Measurements from ENCODE around the gene IL34. TPM values are rescaled to one million over a fixed set of nuclear protein-coding genes. Genes with fewer than 3 reads are reported as not detected.

IL34 gene
- total and polyA plus RNA-seq, 2 of the 8 experiments (the other 6 are each of a cell fraction or from before 2014, with no cell fraction given): 4.6 to 5.6 TPM

- TF ChIP-seq RAD21 (IDR thresholded peaks at IDR 0.05 in 1 of 2, conservative IDR thresholded peaks at IDR 0.05 in 1 of 2; ENCODE audit: low read depth in 2 of 2, low read length in 2 of 2) (no peak), SP1 (IDR thresholded peaks at IDR 0.05; ENCODE audit: low read depth, low read length) (no peak), YY1 (IDR thresholded peaks at IDR 0.05; ENCODE audit: low read depth, low read length) (no peak)
Observed at GRCh38 chr16:70709942-70710341, 63.6 kb downstream of the IL34 start (continued).

Other genes starting within 250 kb of the IL34 start
- 39.3 and 39.7 TPM in 2 replicates for gene ST3GAL2, start 207.5 kb upstream of the IL34 start, total RNA-seq (2021; fragmentation: NEBNext Ultra II Directional; extraction: Animal tissue kit (Norgen Biotek cat#: 25700))
- gene ST3GAL2, start 207.5 kb upstream of the IL34 start, polyA plus RNA-seq (2011; rRNA removed): 14.4 and 30.5 TPM in 2 replicates
- gene FCSK, start 192.0 kb upstream of the IL34 start, total RNA-seq (2021; fragmentation: NEBNext Ultra II Directional; extraction: Animal tissue kit (Norgen Biotek cat#: 25700)): 3.4 and 4.6 TPM in 2 replicates
- 5.1 and 5.5 TPM in 2 replicates for gene FCSK, start 192.0 kb upstream of the IL34 start, polyA plus RNA-seq (2011; rRNA removed)
- gene COG4, start 123.0 kb upstream of the IL34 start, total RNA-seq (2021; fragmentation: NEBNext Ultra II Directional; extraction: Animal tissue kit (Norgen Biotek cat#: 25700)): 46.1 and 52.2 TPM in 2 replicates
- gene COG4, start 123.0 kb upstream of the IL34 start, polyA plus RNA-seq (2011; rRNA removed): 50.2 and 54.7 TPM in 2 replicates
- gene SF3B3, start 122.7 kb upstream of the IL34 start, total RNA-seq (2021; fragmentation: NEBNext Ultra II Directional; extraction: Animal tissue kit (Norgen Biotek cat#: 25700)): 513 and 521 TPM in 2 replicates
- gene SF3B3, start 122.7 kb upstream of the IL34 start, polyA plus RNA-seq (2011; rRNA removed): 241 and 261 TPM in 2 replicates
- gene MTSS2, start 39.5 kb downstream of the IL34 start, total RNA-seq (2021; fragmentation: NEBNext Ultra II Directional; extraction: Animal tissue kit (Norgen Biotek cat#: 25700)): 34.2 and 36.7 TPM in 2 replicates
- 23.3 and 33.8 TPM in 2 replicates for gene MTSS2, start 39.5 kb downstream of the IL34 start, polyA plus RNA-seq (2011; rRNA removed)
- 52.8 and 56.0 TPM in 2 replicates for gene VAC14, start 154.6 kb downstream of the IL34 start, total RNA-seq (2021; fragmentation: NEBNext Ultra II Directional; extraction: Animal tissue kit (Norgen Biotek cat#: 25700))
- gene VAC14, start 154.6 kb downstream of the IL34 start, polyA plus RNA-seq (2011; rRNA removed): 108 and 113 TPM in 2 replicates

Data from H1 (cell line).